ENCODE measurements around the gene ACTN3.
"Not testable (repeated sequence)": the region's sequence is repeated elsewhere in the genome, so short reads cannot be mapped to it uniquely, and the experiment has no call there.

Gene ACTN3

GRCh38 chr11:66580803-66581202, 34.1 kb downstream of the ACTN3 start:
- Histone ChIP-seq H3K56ac (ENCODE audit: low read length) (no peak overlapping the region), H3K4ac (ENCODE audit: low read depth, low read length) (no peak overlapping the region), H3K79me2 (ENCODE audit: control insufficient read depth, insufficient read depth, low read length) (no peaks in the 10 kb centered on the region), H2AK5ac (ENCODE audit: low read length) (no peak overlapping the region), H3K18ac (ENCODE audit: low read length) (no peak overlapping the region), H3K9ac (ENCODE audit: low read length) (no peak overlapping the region), H3K27ac (ENCODE audit: low read depth, low read length) (no peak overlapping the region), H2BK15ac (replicated peaks; ENCODE audit: low read depth) (no peak overlapping the region), H3K23ac (ENCODE audit: low read length) (no peak overlapping the region), H3K36me3 (ENCODE audit: control insufficient read depth, insufficient read depth, low read length) (no peaks in the 10 kb centered on the region), H2BK120ac (ENCODE audit: low read depth, low read length) (no peak overlapping the region), H4K8ac (ENCODE audit: low read depth, low read length) (no peak overlapping the region), H3K4me1 (ENCODE audit: control insufficient read depth, low read depth, low read length) (no peaks in the 10 kb centered on the region), H3K27me3 (ENCODE audit: insufficient read depth, low read length, poor library complexity) (no peaks in the 10 kb centered on the region), H3K79me1 (ENCODE audit: low read length) (no peaks in the 10 kb centered on the region), H2BK5ac (ENCODE audit: low read length) (no peak overlapping the region), H3K4me3 (ENCODE audit: low read length) (no peak overlapping the region), H3K4me2 (ENCODE audit: low read length) (no peak overlapping the region), H4K5ac (ENCODE audit: low read length) (no peak overlapping the region)
- WGBS (ENCODE audit: extremely low coverage, insufficient coverage, low lambda C conversion rate): no CpG with 5 or more reads among the region's 5 CpGs
- DNase-seq: no peak

GRCh38 chr11:66581261-66581660, 34.6 kb downstream of the ACTN3 start:
- H3K23ac ChIP-seq (ENCODE audit: low read length): no peak overlapping the region
- no peak overlapping the region for H3K27ac ChIP-seq (ENCODE audit: low read depth, low read length)
- no peak for DNase-seq
- no peak overlapping the region for H3K18ac ChIP-seq (ENCODE audit: low read length)
- no peak overlapping the region for H2BK5ac ChIP-seq (ENCODE audit: low read length)
- H3K79me1 ChIP-seq (ENCODE audit: low read length): no peaks in the 10 kb centered on the region
- no peak overlapping the region for H4K8ac ChIP-seq (ENCODE audit: low read depth, low read length)
- H3K27me3 ChIP-seq (ENCODE audit: insufficient read depth, low read length, poor library complexity): no peaks in the 10 kb centered on the region
- no peak overlapping the region for H2BK120ac ChIP-seq (ENCODE audit: low read depth, low read length)
- H3K4me1 ChIP-seq (ENCODE audit: control insufficient read depth, low read depth, low read length): no peaks in the 10 kb centered on the region
- H3K79me2 ChIP-seq (ENCODE audit: control insufficient read depth, insufficient read depth, low read length): no peaks in the 10 kb centered on the region
- H3K56ac ChIP-seq (ENCODE audit: low read length): no peak overlapping the region
- no peak overlapping the region for H3K4me2 ChIP-seq (ENCODE audit: low read length)
- H3K4me3 ChIP-seq (ENCODE audit: low read length): no peak overlapping the region
- H4K5ac ChIP-seq (ENCODE audit: low read length): no peak overlapping the region
- H3K9ac ChIP-seq (ENCODE audit: low read length): no peak overlapping the region
- WGBS (ENCODE audit: extremely low coverage, insufficient coverage, low lambda C conversion rate): no CpG with 5 or more reads among the region's 3 CpGs
- no peak overlapping the region for H3K4ac ChIP-seq (ENCODE audit: low read depth, low read length)
- no peak overlapping the region for H2AK5ac ChIP-seq (ENCODE audit: low read length)
- no peaks in the 10 kb centered on the region for H3K36me3 ChIP-seq (ENCODE audit: control insufficient read depth, insufficient read depth, low read length)
- no peak overlapping the region for H2BK15ac ChIP-seq (replicated peaks; ENCODE audit: low read depth)

- not testable (repeated sequence) for H3K79me2 ChIP-seq (ENCODE audit: control insufficient read depth, insufficient read depth, low read length); H3K4me2 ChIP-seq (ENCODE audit: low read length); H4K5ac ChIP-seq (ENCODE audit: low read length); H4K8ac ChIP-seq (ENCODE audit: low read depth, low read length); H3K79me1 ChIP-seq (ENCODE audit: low read length); H2BK5ac ChIP-seq (ENCODE audit: low read length); H3K18ac ChIP-seq (ENCODE audit: low read length); H2AK5ac ChIP-seq (ENCODE audit: low read length); DNase-seq; H3K36me3 ChIP-seq (ENCODE audit: control insufficient read depth, insufficient read depth, low read length); H3K4me3 ChIP-seq (ENCODE audit: low read length); H3K9ac ChIP-seq (ENCODE audit: low read length); H3K23ac ChIP-seq (ENCODE audit: low read length); H3K4me1 ChIP-seq (ENCODE audit: control insufficient read depth, low read depth, low read length); H2BK120ac ChIP-seq (ENCODE audit: low read depth, low read length); H3K27me3 ChIP-seq (ENCODE audit: insufficient read depth, low read length, poor library complexity); H2BK15ac ChIP-seq (replicated peaks; ENCODE audit: low read depth); H3K4ac ChIP-seq (ENCODE audit: low read depth, low read length); H3K27ac ChIP-seq (ENCODE audit: low read depth, low read length); H3K56ac ChIP-seq (ENCODE audit: low read length)
- no CpG with 5 or more reads among the region's 3 CpGs for WGBS (ENCODE audit: extremely low coverage, insufficient coverage, low lambda C conversion rate)
Measured at GRCh38 chr11:66582565-66583147, 36.0 kb downstream of the ACTN3 start.

GRCh38 chr11:66585447-66585846, 38.7 kb downstream of the ACTN3 start:
- H3K4ac ChIP-seq (ENCODE audit: low read depth, low read length); H3K27me3 ChIP-seq (ENCODE audit: insufficient read depth, low read length, poor library complexity); H3K79me1 ChIP-seq (ENCODE audit: low read length); H2BK15ac ChIP-seq (replicated peaks; ENCODE audit: low read depth); H3K4me1 ChIP-seq (ENCODE audit: control insufficient read depth, low read depth, low read length); H3K27ac ChIP-seq (ENCODE audit: low read depth, low read length); H4K5ac ChIP-seq (ENCODE audit: low read length); H3K18ac ChIP-seq (ENCODE audit: low read length); H3K36me3 ChIP-seq (ENCODE audit: control insufficient read depth, insufficient read depth, low read length); DNase-seq; H3K4me2 ChIP-seq (ENCODE audit: low read length); H4K8ac ChIP-seq (ENCODE audit: low read depth, low read length); H3K4me3 ChIP-seq (ENCODE audit: low read length); H2BK120ac ChIP-seq (ENCODE audit: low read depth, low read length); H2AK5ac ChIP-seq (ENCODE audit: low read length); H3K79me2 ChIP-seq (ENCODE audit: control insufficient read depth, insufficient read depth, low read length); H2BK5ac ChIP-seq (ENCODE audit: low read length); H3K56ac ChIP-seq (ENCODE audit: low read length); H3K9ac ChIP-seq (ENCODE audit: low read length); H3K23ac ChIP-seq (ENCODE audit: low read length): not testable (repeated sequence)
- WGBS (ENCODE audit: extremely low coverage, insufficient coverage, low lambda C conversion rate): no CpG with 5 or more reads among the region's 1 CpG

- Histone ChIP-seq H3K4me2 (ENCODE audit: low read length) (no peak overlapping the region), H3K27me3 (ENCODE audit: insufficient read depth, low read length, poor library complexity) (no peaks in the 10 kb centered on the region), H3K56ac (ENCODE audit: low read length) (no peak overlapping the region), H3K4ac (ENCODE audit: low read depth, low read length) (no peak overlapping the region), H3K36me3 (ENCODE audit: control insufficient read depth, insufficient read depth, low read length) (no peaks in the 10 kb centered on the region), H2BK5ac (ENCODE audit: low read length) (no peak overlapping the region), H2BK120ac (ENCODE audit: low read depth, low read length) (no peak overlapping the region), H4K8ac (ENCODE audit: low read depth, low read length) (no peak overlapping the region), H3K4me1 (ENCODE audit: control insufficient read depth, low read depth, low read length) (no peaks in the 10 kb centered on the region), H3K79me1 (ENCODE audit: low read length) (no peaks in the 10 kb centered on the region), H3K4me3 (ENCODE audit: low read length) (no peak overlapping the region), H3K79me2 (ENCODE audit: control insufficient read depth, insufficient read depth, low read length) (no peaks in the 10 kb centered on the region), H2AK5ac (ENCODE audit: low read length) (no peak overlapping the region), H2BK15ac (replicated peaks; ENCODE audit: low read depth) (no peak overlapping the region), H3K27ac (ENCODE audit: low read depth, low read length) (no peak overlapping the region), H3K18ac (ENCODE audit: low read length) (no peak overlapping the region), H3K9ac (ENCODE audit: low read length) (no peak overlapping the region), H4K5ac (ENCODE audit: low read length) (no peak overlapping the region), H3K23ac (ENCODE audit: low read length) (no peak overlapping the region)
- DNase-seq: no peak
- no CpG with 5 or more reads among the region's 2 CpGs for WGBS (ENCODE audit: extremely low coverage, insufficient coverage, low lambda C conversion rate)
Measured at GRCh38 chr11:66586136-66586535, 39.4 kb downstream of the ACTN3 start.

GRCh38 chr11:66589315-66589714, 42.6 kb downstream of the ACTN3 start:
- not testable (repeated sequence) for H3K4ac ChIP-seq (ENCODE audit: low read depth, low read length); H3K79me1 ChIP-seq (ENCODE audit: low read length); H3K4me2 ChIP-seq (ENCODE audit: low read length); H3K18ac ChIP-seq (ENCODE audit: low read length); H3K4me3 ChIP-seq (ENCODE audit: low read length); H3K56ac ChIP-seq (ENCODE audit: low read length); H3K79me2 ChIP-seq (ENCODE audit: control insufficient read depth, insufficient read depth, low read length); H2BK15ac ChIP-seq (replicated peaks; ENCODE audit: low read depth); DNase-seq; H3K9ac ChIP-seq (ENCODE audit: low read length); H3K27me3 ChIP-seq (ENCODE audit: insufficient read depth, low read length, poor library complexity); H3K23ac ChIP-seq (ENCODE audit: low read length); H4K8ac ChIP-seq (ENCODE audit: low read depth, low read length); H3K27ac ChIP-seq (ENCODE audit: low read depth, low read length); H2AK5ac ChIP-seq (ENCODE audit: low read length); H3K4me1 ChIP-seq (ENCODE audit: control insufficient read depth, low read depth, low read length); H4K5ac ChIP-seq (ENCODE audit: low read length); H2BK5ac ChIP-seq (ENCODE audit: low read length); H2BK120ac ChIP-seq (ENCODE audit: low read depth, low read length); H3K36me3 ChIP-seq (ENCODE audit: control insufficient read depth, insufficient read depth, low read length)
- no CpG with 5 or more reads among the region's 2 CpGs for WGBS (ENCODE audit: extremely low coverage, insufficient coverage, low lambda C conversion rate)

All from mesendoderm (in vitro differentiated cells).